Measurements from ENCODE around the gene PRKAR2B.
A peak's percentile ranks its signal among the peaks of the same experiment; 100 is the strongest.

The PRKAR2B gene

GRCh38 chr7:107162475-107162874 lies 118.0 kb downstream of the PRKAR2B start:
- no peak for TF ChIP-seq CTCF (IDR thresholded peaks at IDR 0.05; ENCODE audit: control insufficient read depth, insufficient read depth, low read depth, low read length, missing control alignments)
- DNase-seq (ENCODE audit: low read depth): no peak
- H3K4me3 ChIP-seq (ENCODE audit: control insufficient read depth, low read depth, low read length): no peak overlapping the region

GRCh38 chr7:107164092-107164491 lies 119.6 kb downstream of the PRKAR2B start:
- no peak for DNase-seq (ENCODE audit: low read depth)
- H3K4me3 ChIP-seq (ENCODE audit: control insufficient read depth, low read depth, low read length): no peak overlapping the region
- no peak for TF ChIP-seq CTCF (IDR thresholded peaks at IDR 0.05; ENCODE audit: control insufficient read depth, insufficient read depth, low read depth, low read length, missing control alignments)

GRCh38 chr7:107165341-107165740 lies 120.8 kb downstream of the PRKAR2B start:
- H3K4me3 ChIP-seq (ENCODE audit: control insufficient read depth, low read depth, low read length): no peak overlapping the region
- TF ChIP-seq CTCF (IDR thresholded peaks at IDR 0.05; ENCODE audit: control insufficient read depth, insufficient read depth, low read depth, low read length, missing control alignments): no peak
- DNase-seq (ENCODE audit: low read depth): no peak

GRCh38 chr7:107166736-107167426 lies 122.4 kb downstream of the PRKAR2B start:
- DNase-seq (ENCODE audit: low read depth): no peak
- no peak for TF ChIP-seq CTCF (IDR thresholded peaks at IDR 0.05; ENCODE audit: control insufficient read depth, insufficient read depth, low read depth, low read length, missing control alignments)
- peak overlapping the region; percentile 66 for H3K4me3 ChIP-seq (ENCODE audit: control insufficient read depth, low read depth, low read length)

GRCh38 chr7:107167483-107168232 lies 123.2 kb downstream of the PRKAR2B start:
- TF ChIP-seq CTCF (IDR thresholded peaks at IDR 0.05; ENCODE audit: control insufficient read depth, insufficient read depth, low read depth, low read length, missing control alignments): peak; percentile 32
- DNase-seq (ENCODE audit: low read depth): peak; percentile 57
- H3K4me3 ChIP-seq (ENCODE audit: control insufficient read depth, low read depth, low read length): peak overlapping the region; percentile 66

GRCh38 chr7:107168233-107169119 lies 124.0 kb downstream of the PRKAR2B start, which contains the start of gene HBP1:
HBP1 (plus strand) TSS chr7:107169003; CDS start chr7:107179894, 10,891 bp downstream.
- H3K4me3 ChIP-seq (ENCODE audit: control insufficient read depth, low read depth, low read length): peak within 1 kb of the TSS; percentile 68

More at GRCh38 chr7:107168233-107169119, 124.0 kb downstream of the PRKAR2B start, which contains the start of gene HBP1:
- peak; percentile 100 for DNase-seq (ENCODE audit: low read depth)
- no peak for TF ChIP-seq CTCF (IDR thresholded peaks at IDR 0.05; ENCODE audit: control insufficient read depth, insufficient read depth, low read depth, low read length, missing control alignments)

Measured in AG09309 (cell line).